ENCODE data around the gene NT5C1A.

The NT5C1A gene

GRCh38 chr1:39620659-39621165, 51.2 kb downstream of the NT5C1A start:
- Histone ChIP-seq H3K18ac (ENCODE audit: low read depth in 1 of 2, low read length in 2 of 2) (no peak overlapping the region), H2BK5ac (ENCODE audit: low read depth, low read length, poor library complexity, severe bottlenecking) (no peak overlapping the region), H3K36me3 (ENCODE audit: control insufficient read depth in 1 of 2, insufficient read depth in 2 of 2, low read depth in 1 of 2, low read length in 2 of 2) (no peaks in the 10 kb centered on the region), H3K23ac (ENCODE audit: low read length in 2 of 2) (no peak overlapping the region), H3K4me3 (ENCODE audit: insufficient read depth in 1 of 2, low read depth in 1 of 2, low read length in 2 of 2) (no peak overlapping the region), H2AFZ (ENCODE audit: low read depth, low read length) (no peak overlapping the region), H3K79me1 (replicated peaks; ENCODE audit: low read length, poor library complexity, severe bottlenecking) (no peaks in the 10 kb centered on the region), H3K27me3 (ENCODE audit: control insufficient read depth in 1 of 2, insufficient read depth in 1 of 2, low read length in 2 of 2) (peaks cover 52 to 55% of the 10 kb centered on the region in 2 experiments), H2BK120ac (ENCODE audit: low read depth, low read length) (no peak overlapping the region), H4K8ac (ENCODE audit: low read length) (no peak overlapping the region), H3K4me1 (ENCODE audit: control insufficient read depth, insufficient read depth, low read depth, low read length) (peaks cover 2% of the 10 kb centered on the region), H2BK12ac (ENCODE audit: low read length in 2 of 2) (no peak overlapping the region), H2AK5ac (ENCODE audit: low read length, severe bottlenecking) (no peak overlapping the region), H3K4ac (ENCODE audit: low read depth in 1 of 2, low read length in 2 of 2) (no peak overlapping the region), H3K9me3 (ENCODE audit: control insufficient read depth, low read length) (no peaks in the 10 kb centered on the region), H4K91ac (ENCODE audit: low read length) (no peak overlapping the region), H3K27ac (ENCODE audit: low read length, poor library complexity, severe bottlenecking) (no peak overlapping the region), H3K4me2 (ENCODE audit: low read length, poor library complexity, severe bottlenecking) (no peak overlapping the region), H3K14ac (ENCODE audit: low read length in 2 of 2) (no peak overlapping the region), H2BK15ac (ENCODE audit: low read depth, poor library complexity, severe bottlenecking) (no peak overlapping the region), H3K9ac (ENCODE audit: low read length) (no peak overlapping the region)
- no peak for DNase-seq
- WGBS = 89% methylated on average over 3 of the region's 3 CpGs

- Histone ChIP-seq H4K91ac (ENCODE audit: low read length) (no peak overlapping the region), H3K36me3 (ENCODE audit: control insufficient read depth in 1 of 2, insufficient read depth in 2 of 2, low read depth in 1 of 2, low read length in 2 of 2) (no peaks in the 10 kb centered on the region), H3K18ac (ENCODE audit: low read depth in 1 of 2, low read length in 2 of 2) (no peak overlapping the region), H3K23ac (ENCODE audit: low read length in 2 of 2) (no peak overlapping the region), H2AFZ (ENCODE audit: low read depth, low read length) (no peak overlapping the region), H2AK5ac (ENCODE audit: low read length, severe bottlenecking) (no peak overlapping the region), H3K4me2 (ENCODE audit: low read length, poor library complexity, severe bottlenecking) (no peak overlapping the region), H3K4ac (ENCODE audit: low read depth in 1 of 2, low read length in 2 of 2) (no peak overlapping the region), H2BK15ac (ENCODE audit: low read depth, poor library complexity, severe bottlenecking) (no peak overlapping the region), H3K4me3 (ENCODE audit: insufficient read depth in 1 of 2, low read depth in 1 of 2, low read length in 2 of 2) (no peak overlapping the region), H2BK5ac (ENCODE audit: low read depth, low read length, poor library complexity, severe bottlenecking) (no peak overlapping the region), H3K9me3 (ENCODE audit: control insufficient read depth, low read length) (no peaks in the 10 kb centered on the region), H3K79me1 (replicated peaks; ENCODE audit: low read length, poor library complexity, severe bottlenecking) (no peaks in the 10 kb centered on the region), H3K27me3 (ENCODE audit: control insufficient read depth in 1 of 2, insufficient read depth in 1 of 2, low read length in 2 of 2) (peaks cover 22 to 27% of the 10 kb centered on the region in 2 experiments), H3K27ac (ENCODE audit: low read length, poor library complexity, severe bottlenecking) (no peak overlapping the region), H3K9ac (ENCODE audit: low read length) (no peak overlapping the region), H3K4me1 (ENCODE audit: control insufficient read depth, insufficient read depth, low read depth, low read length) (no peaks in the 10 kb centered on the region), H4K8ac (ENCODE audit: low read length) (no peak overlapping the region), H2BK12ac (ENCODE audit: low read length in 2 of 2) (no peak overlapping the region), H3K14ac (ENCODE audit: low read length in 2 of 2) (no peak overlapping the region), H2BK120ac (ENCODE audit: low read depth, low read length) (no peak overlapping the region)
- DNase-seq = no peak
- WGBS = 85% methylated on average over 4 of the region's 4 CpGs
These were observed 54.3 kb downstream of the NT5C1A start for GRCh38 chr1:39617488-39618049.

GRCh38 chr1:39615086-39615673, 56.7 kb downstream of the NT5C1A start:
- no peak overlapping the region for H3K23ac ChIP-seq (ENCODE audit: low read length in 2 of 2)
- peaks cover 22 to 23% of the 10 kb centered on the region in 2 experiments for H3K27me3 ChIP-seq (ENCODE audit: control insufficient read depth in 1 of 2, insufficient read depth in 1 of 2, low read length in 2 of 2)
- no peak overlapping the region for H3K27ac ChIP-seq (ENCODE audit: low read length, poor library complexity, severe bottlenecking)
- no peak overlapping the region for H4K91ac ChIP-seq (ENCODE audit: low read length)
- H2BK120ac ChIP-seq (ENCODE audit: low read depth, low read length) = no peak overlapping the region
- no peak overlapping the region for H4K8ac ChIP-seq (ENCODE audit: low read length)
- no peak overlapping the region for H3K4ac ChIP-seq (ENCODE audit: low read depth in 1 of 2, low read length in 2 of 2)
- 98% methylated on average over 5 of the region's 8 CpGs for WGBS
- H2AK5ac ChIP-seq (ENCODE audit: low read length, severe bottlenecking) = no peak overlapping the region
- no peak overlapping the region for H3K4me3 ChIP-seq (ENCODE audit: insufficient read depth in 1 of 2, low read depth in 1 of 2, low read length in 2 of 2)
- DNase-seq = no peak
- no peaks in the 10 kb centered on the region for H3K79me1 ChIP-seq (replicated peaks; ENCODE audit: low read length, poor library complexity, severe bottlenecking)
- H2BK12ac ChIP-seq (ENCODE audit: low read length in 2 of 2) = no peak overlapping the region
- H3K14ac ChIP-seq (ENCODE audit: low read length in 2 of 2) = no peak overlapping the region
- no peak overlapping the region for H2BK15ac ChIP-seq (ENCODE audit: low read depth, poor library complexity, severe bottlenecking)
- H3K9me3 ChIP-seq (ENCODE audit: control insufficient read depth, low read length) = no peaks in the 10 kb centered on the region
- H3K9ac ChIP-seq (ENCODE audit: low read length) = no peak overlapping the region
- no peak overlapping the region for H3K18ac ChIP-seq (ENCODE audit: low read depth in 1 of 2, low read length in 2 of 2)
- H3K4me1 ChIP-seq (ENCODE audit: control insufficient read depth, insufficient read depth, low read depth, low read length) = peaks cover 2% of the 10 kb centered on the region
- H2BK5ac ChIP-seq (ENCODE audit: low read depth, low read length, poor library complexity, severe bottlenecking) = no peak overlapping the region
- no peak overlapping the region for H3K4me2 ChIP-seq (ENCODE audit: low read length, poor library complexity, severe bottlenecking)
- H2AFZ ChIP-seq (ENCODE audit: low read depth, low read length) = no peak overlapping the region
- H3K36me3 ChIP-seq (ENCODE audit: control insufficient read depth in 1 of 2, insufficient read depth in 2 of 2, low read depth in 1 of 2, low read length in 2 of 2) = no peaks in the 10 kb centered on the region

GRCh38 chr1:39614488-39614887, 57.4 kb downstream of the NT5C1A start:
- H4K91ac ChIP-seq (ENCODE audit: low read length) = no peak overlapping the region
- DNase-seq = no peak
- no peak overlapping the region for H2BK5ac ChIP-seq (ENCODE audit: low read depth, low read length, poor library complexity, severe bottlenecking)
- no peak overlapping the region for H3K4ac ChIP-seq (ENCODE audit: low read depth in 1 of 2, low read length in 2 of 2)
- no peaks in the 10 kb centered on the region for H3K36me3 ChIP-seq (ENCODE audit: control insufficient read depth in 1 of 2, insufficient read depth in 2 of 2, low read depth in 1 of 2, low read length in 2 of 2)
- H3K9ac ChIP-seq (ENCODE audit: low read length) = no peak overlapping the region
- no peaks in the 10 kb centered on the region for H3K9me3 ChIP-seq (ENCODE audit: control insufficient read depth, low read length)
- no peak overlapping the region for H2BK12ac ChIP-seq (ENCODE audit: low read length in 2 of 2)
- no peaks in the 10 kb centered on the region for H3K79me1 ChIP-seq (replicated peaks; ENCODE audit: low read length, poor library complexity, severe bottlenecking)
- no peak overlapping the region for H2BK120ac ChIP-seq (ENCODE audit: low read depth, low read length)
- H3K27ac ChIP-seq (ENCODE audit: low read length, poor library complexity, severe bottlenecking) = no peak overlapping the region
- H2BK15ac ChIP-seq (ENCODE audit: low read depth, poor library complexity, severe bottlenecking) = no peak overlapping the region
- H3K14ac ChIP-seq (ENCODE audit: low read length in 2 of 2) = no peak overlapping the region
- no peak overlapping the region for H4K8ac ChIP-seq (ENCODE audit: low read length)
- no peak overlapping the region for H2AFZ ChIP-seq (ENCODE audit: low read depth, low read length)
- H3K4me1 ChIP-seq (ENCODE audit: control insufficient read depth, insufficient read depth, low read depth, low read length) = peaks cover 8% of the 10 kb centered on the region
- H3K4me2 ChIP-seq (ENCODE audit: low read length, poor library complexity, severe bottlenecking) = no peak overlapping the region
- WGBS = 97% methylated on average over 6 of the region's 6 CpGs
- H3K27me3 ChIP-seq (ENCODE audit: control insufficient read depth in 1 of 2, insufficient read depth in 1 of 2, low read length in 2 of 2) = peaks cover 16 to 23% of the 10 kb centered on the region in 2 experiments
- no peak overlapping the region for H3K18ac ChIP-seq (ENCODE audit: low read depth in 1 of 2, low read length in 2 of 2)
- H3K4me3 ChIP-seq (ENCODE audit: insufficient read depth in 1 of 2, low read depth in 1 of 2, low read length in 2 of 2) = no peak overlapping the region
- no peak overlapping the region for H3K23ac ChIP-seq (ENCODE audit: low read length in 2 of 2)
- no peak overlapping the region for H2AK5ac ChIP-seq (ENCODE audit: low read length, severe bottlenecking)
